HepG2 (cell line): ENCODE measurements around the gene ABCB6. TPM values are rescaled to one million over a fixed set of nuclear protein-coding genes. Genes with fewer than 3 reads are reported as not detected.

Source experiments
- ATF3 ChIP-seq: sonication (generic); formaldehyde crosslinking; IDR thresholded peaks from 2 replicates; pipeline ENCODE4 v1.4.0; 2020; ENCODE audit warnings: missing genetic modification reagents
- BCL6 ChIP-seq: IDR thresholded peaks from 2 replicates; pipeline ENCODE4 v1.6.1; 2016; ENCODE audit warnings: missing genetic modification reagents, missing compliant biosample characterization
- BRF2 ChIP-seq: sonication (generic); formaldehyde crosslinking; IDR thresholded peaks from 2 replicates; pipeline ENCODE4 v1.8.1; 2022; ENCODE audit warnings: mild to moderate bottlenecking, missing genetic modification reagents
- ELF1 ChIP-seq: sonication (generic); formaldehyde crosslinking; IDR thresholded peaks from 2 replicates; pipeline ENCODE4 v1.4.0; 2020; ENCODE audit warnings: missing genetic modification reagents
- HDAC1 ChIP-seq: sonication (generic); formaldehyde crosslinking; IDR thresholded peaks from 2 replicates; pipeline ENCODE4 v1.5.1; 2020; ENCODE audit warnings: mild to moderate bottlenecking, missing genetic modification reagents
- MLX ChIP-seq: IDR thresholded peaks from 2 replicates; pipeline ENCODE4 v1.6.1; 2016
- MTA1 ChIP-seq: sonication (generic); formaldehyde crosslinking; IDR thresholded peaks from 2 replicates; pipeline ENCODE4 v1.4.0; 2020; ENCODE audit warnings: missing genetic modification reagents, mild to moderate bottlenecking, borderline replicate concordance
- MTERF4 ChIP-seq: sonication (generic); formaldehyde crosslinking; IDR thresholded peaks from 2 replicates; pipeline ENCODE4 v1.8.0; 2023; ENCODE audit warnings: mild to moderate bottlenecking, missing genetic modification reagents
- NFYC ChIP-seq: IDR thresholded peaks from 2 replicates; pipeline ENCODE4 v1.6.1; 2016; ENCODE audit warnings: missing genetic modification reagents, missing compliant biosample characterization
- RBM22 ChIP-seq: fragments of 200-400 bp; formaldehyde crosslinking; optimal IDR thresholded peaks from 2 replicates; pipeline ENCODE3; 2017; ENCODE audit warnings: mild to moderate bottlenecking, low read length, moderate library complexity
- RBM39 ChIP-seq: fragments of 200-400 bp; formaldehyde crosslinking; IDR thresholded peaks from one replicate; pipeline ENCODE4 v1.6.1; 2018; ENCODE audit warnings: antibody characterized with exemption, mild to moderate bottlenecking, low read depth, low read length; ENCODE audit not compliant: poor library complexity, severe bottlenecking
- REST ChIP-seq, 2 experiments: IDR thresholded peaks; 2 replicates each; pipeline ENCODE4 v1.6.1; 2011 to 2012; ENCODE audit warnings: low read length in 2 of 2, borderline replicate concordance in 1 of 2, low read depth in 1 of 2, mild to moderate bottlenecking in 1 of 2, moderate library complexity in 1 of 2
- SP2 ChIP-seq: sonication (generic); formaldehyde crosslinking; IDR thresholded peaks from 2 replicates; pipeline ENCODE4 v1.5.1; 2020; ENCODE audit warnings: mild to moderate bottlenecking, missing genetic modification reagents
- ZMYM2 ChIP-seq: sonication (generic); formaldehyde crosslinking; IDR thresholded peaks from 2 replicates; pipeline ENCODE4 v1.8.0; 2022; ENCODE audit warnings: mild to moderate bottlenecking, missing genetic modification reagents
- ZNF350 ChIP-seq: sonication (generic); formaldehyde crosslinking; IDR thresholded peaks from 2 replicates; pipeline ENCODE4 v1.4.0; 2020; ENCODE audit warnings: mild to moderate bottlenecking, low read depth, missing genetic modification reagents, borderline replicate concordance
- ZNF639 ChIP-seq: conservative IDR thresholded peaks from 2 replicates; pipeline ENCODE4 v1.6.1; 2018; ENCODE audit warnings: missing genetic modification reagents
- ZNF678 ChIP-seq: sonication (generic); formaldehyde crosslinking; IDR thresholded peaks from 2 replicates; pipeline ENCODE4 v1.4.0; 2020; ENCODE audit warnings: mild to moderate bottlenecking, missing genetic modification reagents
- ZNF749 ChIP-seq: sonication (generic); formaldehyde crosslinking; IDR thresholded peaks from 2 replicates; pipeline ENCODE4 v1.8.0; 2022; ENCODE audit warnings: mild to moderate bottlenecking, missing genetic modification reagents, moderate library complexity, borderline replicate concordance
- ZSCAN22 ChIP-seq: sonication (generic); formaldehyde crosslinking; IDR thresholded peaks from 2 replicates; pipeline ENCODE4 v1.4.0; 2020; ENCODE audit warnings: mild to moderate bottlenecking, missing genetic modification reagents
- polyA plus RNA-seq, 8 experiments: library from polyadenylated mRNA; depleted of rRNA in 3 of 8; stranded (reverse) in 7 of 8; unstranded in 1 of 8; fragments of >200 nt; fragmentation: Illumina TruSeq in 4 of 8; extraction: Trizol in 4 of 8; gene quantifications; 2 replicates each; pipeline versions ENCODE4 v1.2.1 to v1.2.3, GENCODE V29; 2011 to 2016; ENCODE audit warnings: low read depth in 4 of 8, missing spikeins in 1 of 8, mixed read lengths in 1 of 8; ENCODE audit not compliant: insufficient read depth in 1 of 8
- total RNA-seq, 5 experiments: library from RNA; depleted of rRNA; stranded (reverse); fragments of >200 nt; fragmentation: Illumina TruSeq; extraction: Trizol; gene quantifications; 2 replicates each; pipeline ENCODE4 v1.2.3, GENCODE V29; 2016; ENCODE audit warnings: low read depth in 1 of 5

The ABCB6 gene
- total and polyA plus RNA-seq, 2 of the 13 experiments (the other 11 are each of a cell fraction or from before 2014, with no cell fraction given), result 91.1 to 137 TPM

- TF ChIP-seq MLX (peak; percentile 84; the same call in 1 of the 2 replicates), ZSCAN22 (CRISPR knock-in tag) (no peak; the same call in 1 of the 2 replicates), RBM22 (peak; percentile 96), MTERF4 (CRISPR knock-in tag) (peak; percentile 96; the same call in 1 of the 2 replicates), MTA1 (peak; percentile 96; the same call in 1 of the 2 replicates), ZMYM2 (peak; percentile 59; the same call in 1 of the 2 replicates), BCL6 (CRISPR knock-in tag) (peak; percentile 68; the same call in 1 of the 2 replicates), BRF2 (peak; percentile 97), ATF3 (CRISPR knock-in tag) (peak; percentile 64; the same call in 1 of the 2 replicates), ZNF639 (peak; percentile 68), ZNF678 (CRISPR knock-in tag) (0 out of 2 replicates have a peak, but pooled peaks have one; percentile 25), ZNF350 (peak; percentile 96; the same call in 1 of the 2 replicates), HDAC1 (CRISPR knock-in tag) (peak; percentile 95), ZNF749 (peak; percentile 94; the same call in 1 of the 2 replicates), RBM39 (no peak), SP2 (CRISPR knock-in tag) (0 out of 2 replicates have a peak, but pooled peaks have one; percentile 56), ELF1 (peak; percentile 29; the same call in 1 of the 2 replicates), NFYC (CRISPR knock-in tag) (peak; percentile 84), REST (IDR thresholded peaks at IDR 0.05; ENCODE audit: borderline replicate concordance in 1 of 2, low read depth in 1 of 2, low read length in 2 of 2) (no peak; a peak in 1 of 4 replicates)
Measured at GRCh38 chr2:219218732-219219701, at the start of gene ABCB6 (continued).
